ENCODE data around the gene TNFRSF4. TPM values are rescaled to one million over a fixed set of nuclear protein-coding genes. Genes with fewer than 3 reads are reported as not detected.

The TNFRSF4 gene
- polyA plus RNA-seq, 3 donors = 0.74 to 1.9 (median 0.93) TPM

Other genes with a start within 250 kb of the TNFRSF4 start
- gene PLEKHN1, start 247.7 kb downstream of the TNFRSF4 start, polyA plus RNA-seq (ENCODE audit: insufficient read length in 3 of 3) = under 1 TPM; 0.17 to 0.27 (median 0.22) TPM
- under 1 TPM in 2 of 3 donors, not detected in 1; 0.17 to 0.21 TPM for gene PERM1, start 232.1 kb downstream of the TNFRSF4 start, polyA plus RNA-seq (ENCODE audit: insufficient read length in 3 of 3)
- 10 to 100 TPM; 13.6 to 17.3 (median 16.1) TPM for gene HES4, start 214.1 kb downstream of the TNFRSF4 start, polyA plus RNA-seq (ENCODE audit: insufficient read length in 3 of 3)
- gene ISG15, start 200.7 kb downstream of the TNFRSF4 start, polyA plus RNA-seq (ENCODE audit: insufficient read length in 3 of 3) = 10 to 100 TPM in 2 of 3 donors, 1 to 10 TPM in 1; 9.4 to 15.0 (median 10.7) TPM
- gene AGRN, start 194.0 kb downstream of the TNFRSF4 start, polyA plus RNA-seq (ENCODE audit: insufficient read length in 3 of 3) = 100 to 1,000 TPM; 178 to 219 (median 182) TPM
- gene RNF223, start 139.8 kb downstream of the TNFRSF4 start, polyA plus RNA-seq (ENCODE audit: insufficient read length in 3 of 3) = under 1 TPM in 2 of 3 donors, not detected in 1; 0.29 to 0.40 TPM
- gene C1orf159, start 98.1 kb downstream of the TNFRSF4 start, polyA plus RNA-seq (ENCODE audit: insufficient read length in 3 of 3) = 1 to 10 TPM; 5.3 to 7.0 (median 6.3) TPM
- gene TTLL10, start 40.3 kb downstream of the TNFRSF4 start, polyA plus RNA-seq (ENCODE audit: insufficient read length in 3 of 3) = under 1 TPM; 0.29 to 0.71 (median 0.58) TPM
- gene TNFRSF18, start 7.6 kb downstream of the TNFRSF4 start, polyA plus RNA-seq (ENCODE audit: insufficient read length in 3 of 3) = under 1 TPM in 2 of 3 donors, not detected in 1; 0.33 to 0.68 TPM
- 100 to 1,000 TPM; 109 to 126 (median 123) TPM for gene SDF4, start 17.8 kb upstream of the TNFRSF4 start, polyA plus RNA-seq (ENCODE audit: insufficient read length in 3 of 3)
- 10 to 100 TPM; 15.2 to 18.8 (median 18.4) TPM for gene B3GALT6, start 18.1 kb upstream of the TNFRSF4 start, polyA plus RNA-seq (ENCODE audit: insufficient read length in 3 of 3)
- 1 to 10 TPM; 7.0 to 8.6 (median 7.4) TPM for gene C1QTNF12, start 32.6 kb upstream of the TNFRSF4 start, polyA plus RNA-seq (ENCODE audit: insufficient read length in 3 of 3)
- 10 to 100 TPM; 40.5 to 42.7 (median 42.1) TPM for gene UBE2J2, start 59.7 kb upstream of the TNFRSF4 start, polyA plus RNA-seq (ENCODE audit: insufficient read length in 3 of 3)
- gene SCNN1D, start 66.3 kb upstream of the TNFRSF4 start, polyA plus RNA-seq (ENCODE audit: insufficient read length in 3 of 3) = 1 to 10 TPM; 2.1 to 2.6 (median 2.4) TPM
- gene ACAP3, start 93.8 kb upstream of the TNFRSF4 start, polyA plus RNA-seq (ENCODE audit: insufficient read length in 3 of 3) = 10 to 100 TPM; 15.1 to 18.0 (median 16.1) TPM
- 1 to 10 TPM; 5.4 to 6.3 (median 5.8) TPM for gene PUSL1, start 94.4 kb upstream of the TNFRSF4 start, polyA plus RNA-seq (ENCODE audit: insufficient read length in 3 of 3)
- 10 to 100 TPM; 85.7 to 89.1 (median 87.4) TPM for gene INTS11, start 110.5 kb upstream of the TNFRSF4 start, polyA plus RNA-seq (ENCODE audit: insufficient read length in 3 of 3)
- 10 to 100 TPM in 2 of 3 donors, 1 to 10 TPM in 1; 9.1 to 12.9 (median 10.1) TPM for gene CPTP, start 110.6 kb upstream of the TNFRSF4 start, polyA plus RNA-seq (ENCODE audit: insufficient read length in 3 of 3)
- gene TAS1R3, start 117.1 kb upstream of the TNFRSF4 start, polyA plus RNA-seq (ENCODE audit: insufficient read length in 3 of 3) = under 1 TPM; 0.21 to 0.29 (median 0.24) TPM
- gene DVL1, start 135.3 kb upstream of the TNFRSF4 start, polyA plus RNA-seq (ENCODE audit: insufficient read length in 3 of 3) = 10 to 100 TPM; 21.5 to 27.5 (median 24.5) TPM
- 100 to 1,000 TPM; 145 to 157 (median 156) TPM for gene MXRA8, start 144.4 kb upstream of the TNFRSF4 start, polyA plus RNA-seq (ENCODE audit: insufficient read length in 3 of 3)
- gene AURKAIP1, start 161.1 kb upstream of the TNFRSF4 start, polyA plus RNA-seq (ENCODE audit: insufficient read length in 3 of 3) = 10 to 100 TPM; 51.9 to 65.7 (median 55.1) TPM
- 100 to 1,000 TPM; 183 to 230 (median 206) TPM for gene CCNL2, start 185.2 kb upstream of the TNFRSF4 start, polyA plus RNA-seq (ENCODE audit: insufficient read length in 3 of 3)
- gene MRPL20, start 193.1 kb upstream of the TNFRSF4 start, polyA plus RNA-seq (ENCODE audit: insufficient read length in 3 of 3) = 100 to 1,000 TPM; 107 to 136 (median 117) TPM
- gene ANKRD65, start 207.1 kb upstream of the TNFRSF4 start, polyA plus RNA-seq (ENCODE audit: insufficient read length in 3 of 3) = 10 to 100 TPM in 1 of 3 donors, 1 to 10 TPM in 2; 5.0 to 19.7 (median 7.1) TPM
- gene VWA1, start 221.5 kb upstream of the TNFRSF4 start, polyA plus RNA-seq (ENCODE audit: insufficient read length in 3 of 3) = 10 to 100 TPM; 39.8 to 52.7 (median 48.0) TPM
- 1 to 10 TPM; 1.4 to 3.1 (median 2.0) TPM for gene ATAD3C, start 235.5 kb upstream of the TNFRSF4 start, polyA plus RNA-seq (ENCODE audit: insufficient read length in 3 of 3)

Measured in right renal cortex interstitium (tissue), 3 donors.